Upper lobe of left lung (tissue), 6 donors: ENCODE results near the gene RAB8B. TPM values are rescaled to one million over a fixed set of nuclear protein-coding genes. Genes with fewer than 3 reads are reported as not detected.

Experiments
- ATAC-seq, 2 donors: fragments of 200-7000 bp; cut with Tn5 transposase; one replicate each; pipeline ENCODE4 v1.9.1; 2022; ENCODE audit warnings: mild to moderate bottlenecking in 2 of 2, moderate library complexity in 2 of 2; ENCODE audit not compliant: low FRiP score in 2 of 2
- DNase-seq, 2 donors: peaks; one replicate each; pipeline ENCODE4 v3.0.0-alpha.2; 2019 to 2020
- H3K27ac ChIP-seq, 4 donors: fragments of 200-600 bp; sonication (generic); one replicate each; pipeline ENCODE4 v1.5.1; 2016 to 2019
- H3K27me3 ChIP-seq, 4 donors: fragments of 200-600 bp; sonication (generic); one replicate each; pipeline ENCODE4 v1.5.1; 2017 to 2019
- H3K36me3 ChIP-seq, 4 donors: fragments of 200-600 bp; sonication (generic); one replicate each; pipeline ENCODE4 v1.5.1; 2016 to 2019
- H3K4me1 ChIP-seq, 4 donors: fragments of 200-600 bp; sonication (generic); one replicate each; pipeline ENCODE4 v1.5.1; 2018 to 2019
- H3K4me3 ChIP-seq, 4 donors: fragments of 200-600 bp; sonication (generic); one replicate each; pipeline ENCODE4 v1.5.1; 2017 to 2019; ENCODE audit warnings: mild to moderate bottlenecking in 2 of 4, moderate library complexity in 1 of 4
- H3K9me3 ChIP-seq, 4 donors: fragments of 200-600 bp; sonication (generic); one replicate each; pipeline ENCODE4 v1.5.1; 2018 to 2019
- EP300 ChIP-seq, 4 donors: sonication (generic); formaldehyde crosslinking; IDR thresholded peaks; one replicate each; pipeline ENCODE4 v1.5.1; 2017; ENCODE audit warnings: antibody characterized with exemption in 4 of 4, control low read depth in 2 of 4
- POLR2A ChIP-seq, 4 donors: fragments of 450-650 bp; IDR thresholded peaks; one replicate each; pipeline ENCODE4 v1.5.1; 2016 to 2017; ENCODE audit warnings: antibody characterized with exemption in 4 of 4, mild to moderate bottlenecking in 2 of 4
- POLR2AphosphoS5 ChIP-seq, 2 donors: sonication (generic); formaldehyde crosslinking; IDR thresholded peaks; one replicate each; pipeline ENCODE4 v1.5.1; 2017; ENCODE audit warnings: antibody characterized with exemption in 2 of 2
- WGBS, 2 donors: methylation state at CpG; one replicate each; pipeline ENCODE4 v1.1.5; 2017 to 2018; 5-methylcytosine and 5-hydroxymethylcytosine counted together
- total RNA-seq, 6 donors: library from RNA; depleted of rRNA in 4 of 6; stranded (reverse); fragments of >200 nt in 4 of 6; gene quantifications; one replicate each; pipeline versions ENCODE4 v1.1.0 to v1.2.1, GENCODE V29; 2016 to 2021
- TF ChIP-seq, protein P1 (sequence below), 6 experiments: fragments of 450-650 bp in 4 of 6; fragments of 200-600 bp in 2 of 6; sonication (generic) in 2 of 6; IDR thresholded peaks; one replicate each; pipeline ENCODE4 v1.5.1; 2016 to 2019; ENCODE audit warnings: antibody characterized with exemption in 6 of 6
- donor health status: DM: no; HTN: no; CAD: no; lungs with moderate emphysema.
- donor health status: DM: no; HTN: yes; CAD: no; lungs with severe emphysema.

The RAB8B gene
- total RNA-seq, 6 donors from 2014 or later, result 10.2 to 54.8 (median 39.2) TPM

DNA sequence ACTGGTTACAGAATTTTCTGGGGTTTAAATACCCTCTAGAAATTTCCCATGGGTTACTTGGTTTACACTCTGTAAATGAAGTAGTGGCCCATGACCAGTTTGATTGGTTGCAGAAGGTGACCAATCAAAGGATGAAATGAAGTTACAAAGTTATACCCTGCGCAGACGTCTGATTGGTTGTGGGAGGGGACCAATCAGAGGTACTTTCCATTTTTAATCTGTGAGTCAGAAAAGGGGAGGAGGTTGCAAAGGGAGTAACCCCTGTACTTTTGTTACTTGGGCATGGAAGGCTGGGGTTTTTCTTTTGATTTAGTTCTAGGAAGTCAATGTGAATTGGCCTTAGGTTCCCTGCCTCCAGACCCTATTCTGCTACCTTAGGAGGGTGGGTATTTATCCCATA, 69.3 kb downstream of the RAB8B start:
- peaks cover 0 to 3% (median 0%) of the 10 kb centered on the region in 4 donors for H3K4me1 ChIP-seq
- peaks cover 2 to 55% (median 12%) of the 10 kb centered on the region in 4 donors for H3K36me3 ChIP-seq
- 93 to 98% methylated on average over 2 of the region's 2 CpGs for WGBS, 2 donors
- H3K9me3 ChIP-seq, result no peaks in the 10 kb centered on the region
- DNase-seq (no peak), ATAC-seq (no peak)
- TF ChIP-seq, protein P1, sequence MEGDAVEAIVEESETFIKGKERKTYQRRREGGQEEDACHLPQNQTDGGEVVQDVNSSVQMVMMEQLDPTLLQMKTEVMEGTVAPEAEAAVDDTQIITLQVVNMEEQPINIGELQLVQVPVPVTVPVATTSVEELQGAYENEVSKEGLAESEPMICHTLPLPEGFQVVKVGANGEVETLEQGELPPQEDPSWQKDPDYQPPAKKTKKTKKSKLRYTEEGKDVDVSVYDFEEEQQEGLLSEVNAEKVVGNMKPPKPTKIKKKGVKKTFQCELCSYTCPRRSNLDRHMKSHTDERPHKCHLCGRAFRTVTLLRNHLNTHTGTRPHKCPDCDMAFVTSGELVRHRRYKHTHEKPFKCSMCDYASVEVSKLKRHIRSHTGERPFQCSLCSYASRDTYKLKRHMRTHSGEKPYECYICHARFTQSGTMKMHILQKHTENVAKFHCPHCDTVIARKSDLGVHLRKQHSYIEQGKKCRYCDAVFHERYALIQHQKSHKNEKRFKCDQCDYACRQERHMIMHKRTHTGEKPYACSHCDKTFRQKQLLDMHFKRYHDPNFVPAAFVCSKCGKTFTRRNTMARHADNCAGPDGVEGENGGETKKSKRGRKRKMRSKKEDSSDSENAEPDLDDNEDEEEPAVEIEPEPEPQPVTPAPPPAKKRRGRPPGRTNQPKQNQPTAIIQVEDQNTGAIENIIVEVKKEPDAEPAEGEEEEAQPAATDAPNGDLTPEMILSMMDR (IDR thresholded peaks at IDR 0.05), result no peak
- no peak for TF ChIP-seq POLR2A (IDR thresholded peaks at IDR 0.05)
- TF ChIP-seq EP300 (IDR thresholded peaks at IDR 0.05), result no peak
- no peak for TF ChIP-seq POLR2AphosphoS5 (IDR thresholded peaks at IDR 0.05)
- H3K27ac ChIP-seq, result no peak overlapping the region
- no peaks in the 10 kb centered on the region for H3K27me3 ChIP-seq
- no peak overlapping the region for H3K4me3 ChIP-seq

DNA sequence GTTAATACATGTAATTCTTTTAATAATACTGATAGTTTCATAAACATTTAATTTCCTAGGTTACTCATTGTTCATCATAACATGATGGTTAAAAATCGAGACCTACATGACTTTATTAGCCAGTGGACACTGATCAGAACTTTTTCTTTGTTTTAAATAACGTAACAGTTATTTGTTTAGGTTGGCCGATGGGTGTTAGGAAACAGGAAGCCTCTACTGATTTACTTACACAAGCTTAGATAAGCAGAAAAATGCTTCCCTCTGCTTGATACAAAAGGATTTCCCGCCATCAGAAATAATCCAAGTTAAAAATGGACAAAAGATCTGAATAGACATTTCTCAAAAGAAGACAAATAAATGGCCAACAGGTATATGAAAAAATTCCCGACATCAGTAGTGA, 71.4 kb downstream of the RAB8B start:
- ATAC-seq (no peak), DNase-seq (no peak)
- Histone ChIP-seq H3K27ac (no peak overlapping the region), H3K4me3 (no peak overlapping the region), H3K36me3 (peaks cover 2 to 71% (median 13%) of the 10 kb centered on the region in 4 donors), H3K9me3 (no peaks in the 10 kb centered on the region), H3K27me3 (no peaks in the 10 kb centered on the region), H3K4me1 (peaks cover 0 to 3% (median 0%) of the 10 kb centered on the region in 4 donors)
- TF ChIP-seq EP300 (IDR thresholded peaks at IDR 0.05) (no peak), POLR2AphosphoS5 (IDR thresholded peaks at IDR 0.05) (no peak), POLR2A (IDR thresholded peaks at IDR 0.05) (no peak)
- TF ChIP-seq, protein P1 (IDR thresholded peaks at IDR 0.05), result no peak
- WGBS, 2 donors, result 61 to 68% methylated on average over 5 of the region's 5 CpGs

DNA sequence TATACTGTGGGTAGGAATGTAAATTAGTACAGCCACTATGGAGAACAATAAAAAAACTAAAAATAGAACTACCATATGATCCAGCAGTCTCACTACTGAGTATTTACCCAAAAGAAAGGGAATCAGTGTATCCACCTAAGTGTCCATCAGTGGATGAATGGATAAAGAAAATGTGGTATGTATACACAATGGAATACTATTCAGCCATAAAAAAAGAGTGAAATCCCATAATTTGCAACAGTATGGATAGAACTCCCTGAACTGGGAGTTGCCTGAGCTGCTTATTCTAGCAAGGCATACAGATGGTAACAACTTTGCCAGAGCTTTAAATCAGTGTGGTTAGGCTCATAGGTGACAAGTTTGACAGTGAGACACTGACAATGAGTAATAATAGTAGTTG, 71.9 kb downstream of the RAB8B start:
- H3K36me3 ChIP-seq, result peaks cover 2 to 74% (median 13%) of the 10 kb centered on the region in 4 donors
- no peaks in the 10 kb centered on the region for H3K27me3 ChIP-seq
- TF ChIP-seq, protein P1 (IDR thresholded peaks at IDR 0.05), result no peak
- TF ChIP-seq POLR2AphosphoS5 (IDR thresholded peaks at IDR 0.05) (no peak), POLR2A (IDR thresholded peaks at IDR 0.05) (no peak), EP300 (IDR thresholded peaks at IDR 0.05) (no peak)
- no peak for ATAC-seq
- no peaks in the 10 kb centered on the region for H3K9me3 ChIP-seq
- peaks cover 0 to 3% (median 0%) of the 10 kb centered on the region in 4 donors for H3K4me1 ChIP-seq
- H3K27ac ChIP-seq, result no peak overlapping the region
- no peak for DNase-seq
- no peak overlapping the region for H3K4me3 ChIP-seq

DNA sequence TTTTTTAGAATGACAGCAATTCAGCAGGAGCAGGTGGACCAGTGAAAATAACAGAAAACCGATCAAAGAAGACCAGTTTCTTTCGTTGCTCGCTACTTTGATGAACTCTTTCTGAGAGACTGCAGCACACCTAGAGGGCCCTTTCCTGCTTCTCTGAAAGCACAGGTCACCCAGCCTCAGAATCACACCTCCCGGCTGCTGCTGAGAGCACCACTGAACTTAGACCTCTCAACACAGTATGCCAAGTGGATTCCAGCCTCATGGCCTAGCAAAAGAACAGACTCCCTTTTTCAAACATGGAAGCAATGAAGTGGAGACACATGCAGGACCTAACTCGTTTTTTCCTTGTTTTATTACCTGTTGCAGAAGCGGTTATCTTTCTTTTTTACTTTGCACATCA, 74.1 kb downstream of the RAB8B start:
- no peak overlapping the region for H3K27ac ChIP-seq
- TF ChIP-seq POLR2A (IDR thresholded peaks at IDR 0.05) (no peak), POLR2AphosphoS5 (IDR thresholded peaks at IDR 0.05) (no peak), EP300 (IDR thresholded peaks at IDR 0.05) (no peak)
- TF ChIP-seq, protein P1 (IDR thresholded peaks at IDR 0.05), result no peak
- peaks cover 0 to 3% (median 0%) of the 10 kb centered on the region in 4 donors for H3K4me1 ChIP-seq
- ATAC-seq (no peak), DNase-seq (no peak)
- WGBS, 2 donors, result 87% methylated on average over 6 of the region's 6 CpGs
- H3K4me3 ChIP-seq, result no peak overlapping the region
- H3K27me3 ChIP-seq, result no peaks in the 10 kb centered on the region
- H3K36me3 ChIP-seq, result peaks cover 2 to 63% (median 13%) of the 10 kb centered on the region in 4 donors
- no peaks in the 10 kb centered on the region for H3K9me3 ChIP-seq

DNA sequence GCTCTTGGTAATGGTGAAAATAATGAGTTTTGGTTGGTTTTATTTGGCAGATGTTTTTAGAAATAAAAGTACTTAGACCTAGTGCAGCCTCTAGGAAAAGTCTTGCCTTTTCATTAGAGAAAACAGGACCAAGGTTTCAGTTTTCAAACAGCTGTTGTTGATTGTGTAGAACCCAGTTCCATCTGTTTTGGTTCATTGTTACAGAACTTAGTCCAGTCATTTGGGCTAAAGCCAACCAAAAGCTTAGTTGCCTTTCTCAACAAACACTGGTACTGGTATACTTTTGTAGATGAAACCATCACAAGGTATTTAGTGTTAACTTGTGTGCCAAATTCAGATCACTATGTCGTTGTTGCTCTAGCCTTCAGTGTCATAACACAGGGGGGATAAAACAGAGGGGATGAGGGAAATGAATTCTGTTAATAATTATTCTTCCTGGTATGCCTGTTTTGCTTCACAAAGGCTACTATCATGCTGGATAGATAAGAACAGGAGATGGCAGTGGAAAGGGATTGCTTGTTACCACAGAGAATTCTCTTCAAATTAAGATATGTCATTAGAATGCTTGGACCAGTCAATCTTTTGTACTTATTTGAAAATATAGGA, 75.4 kb downstream of the RAB8B start:
- H3K4me1 ChIP-seq, result peaks cover 0 to 3% (median 0%) of the 10 kb centered on the region in 4 donors

More for the DNA sequence above, 75.4 kb downstream of the RAB8B start:
- DNase-seq (no peak), ATAC-seq (no peak)
- no peak overlapping the region for H3K27ac ChIP-seq
- WGBS, 2 donors, result 75 to 100% methylated on average over 1 of the region's 1 CpG
- TF ChIP-seq POLR2AphosphoS5 (IDR thresholded peaks at IDR 0.05), result no peak
- no peak for TF ChIP-seq POLR2A (IDR thresholded peaks at IDR 0.05)
- TF ChIP-seq, protein P1 (IDR thresholded peaks at IDR 0.05), result no peak
- TF ChIP-seq EP300 (IDR thresholded peaks at IDR 0.05), result no peak
- H3K36me3 ChIP-seq, result peaks cover 0 to 50% (median 8%) of the 10 kb centered on the region in 4 donors
- H3K27me3 ChIP-seq, result no peaks in the 10 kb centered on the region
- H3K4me3 ChIP-seq, result no peak overlapping the region
- H3K9me3 ChIP-seq, result no peaks in the 10 kb centered on the region
